Naive B cell (primary cell): Measurements from ENCODE around the gene TLE1. TPM values are rescaled to one million over a fixed set of nuclear protein-coding genes. Genes with fewer than 3 reads are reported as not detected.

ENCODE experiments used
- ATAC-seq, 2 donors: fragments of 150-1000 bp; cut with Tn5 transposase; 2 replicates each; pipeline ENCODE4 v1.10.0; 2021; ENCODE audit warnings: low read depth in 2 of 2, mild to moderate bottlenecking in 2 of 2, moderate library complexity in 2 of 2
- DNase-seq: peaks from one replicate; pipeline ENCODE4 v3.0.0; 2022
- H3K27ac Mint-ChIP-seq, 6 donors: one replicate each; pipeline ENCODE4 v1.8.0; 2020 to 2022; ENCODE audit warnings: mild to moderate bottlenecking in 6 of 6, mixed read lengths in 6 of 6, moderate library complexity in 5 of 6, inconsistent platforms in 2 of 6
- H3K27me3 Mint-ChIP-seq, 3 donors: one replicate each; pipeline ENCODE4 v1.8.0; 2021 to 2022; ENCODE audit warnings: mixed read lengths in 3 of 3, mild to moderate bottlenecking in 1 of 3
- H3K36me3 Mint-ChIP-seq, 2 donors: one replicate each; pipeline ENCODE4 v1.8.0; 2020 to 2022; ENCODE audit warnings: mixed read lengths in 2 of 2, inconsistent platforms in 1 of 2, mild to moderate bottlenecking in 1 of 2
- H3K4me1 Mint-ChIP-seq, 3 donors: one replicate each; pipeline ENCODE4 v1.8.0; 2020 to 2022; ENCODE audit warnings: mixed read lengths in 3 of 3, inconsistent platforms in 1 of 3, mild to moderate bottlenecking in 1 of 3, moderate library complexity in 1 of 3
- H3K4me3 Mint-ChIP-seq, 8 donors: one replicate each; pipeline ENCODE4 v1.8.0; 2020 to 2022; ENCODE audit warnings: mild to moderate bottlenecking in 8 of 8, mixed read lengths in 8 of 8, moderate library complexity in 8 of 8, inconsistent platforms in 2 of 8
- H3K9me3 Mint-ChIP-seq, 7 donors: one replicate each; pipeline ENCODE4 v1.8.0; 2020 to 2022; ENCODE audit warnings: mixed read lengths in 7 of 7, mild to moderate bottlenecking in 5 of 7, inconsistent platforms in 2 of 7, moderate library complexity in 1 of 7
- polyA plus RNA-seq, 6 donors: library from polyadenylated mRNA; unstranded; fragments of 300-500 nt; fragmentation: Illumina TruSeq; gene quantifications; one replicate each; pipeline ENCODE4 v1.2.3, GENCODE V29; 2021; ENCODE audit warnings: low read depth in 6 of 6

The TLE1 gene
- polyA plus RNA-seq, 6 donors from 2014 or later: 86.2 to 241 (median 152) TPM

GRCh38 chr9:81683238-81683637 is 6.1 kb downstream of the TLE1 start:
- Mint-ChIP-seq H3K27ac (peak overlapping the region in 1 of 6 donors; percentile 11), H3K4me3 (no peak overlapping the region), H3K27me3 (no peaks in the 10 kb centered on the region), H3K9me3 (no peaks in the 10 kb centered on the region), H3K4me1 (peaks cover 5 to 11% (median 11%) of the 10 kb centered on the region in 3 donors), H3K36me3 (peaks cover 19 to 26% of the 10 kb centered on the region in 2 donors)
- ATAC-seq (no peak), DNase-seq (no peak)

- ATAC-seq: no peak
- no peaks in the 10 kb centered on the region for H3K9me3 Mint-ChIP-seq
- no peak for DNase-seq
- no peak overlapping the region for H3K4me3 Mint-ChIP-seq
- H3K36me3 Mint-ChIP-seq: peaks cover 19 to 26% of the 10 kb centered on the region in 2 donors
- peaks cover 5 to 11% (median 11%) of the 10 kb centered on the region in 3 donors for H3K4me1 Mint-ChIP-seq
- H3K27ac Mint-ChIP-seq: peak overlapping the region in 4 of 6 donors; percentile 2 to 79 (median 41)
- H3K27me3 Mint-ChIP-seq: no peaks in the 10 kb centered on the region
Observed at GRCh38 chr9:81682797-81683196, 6.5 kb downstream of the TLE1 start.

GRCh38 chr9:81682177-81682576 is 7.2 kb downstream of the TLE1 start:
- Mint-ChIP-seq H3K27ac (peak overlapping the region in 3 of 6 donors; percentile 11 to 71 (median 21)), H3K27me3 (no peaks in the 10 kb centered on the region), H3K4me3 (peak overlapping the region in 4 of 8 donors; percentile 17 to 72 (median 56)), H3K9me3 (no peaks in the 10 kb centered on the region), H3K36me3 (peaks cover 19 to 26% of the 10 kb centered on the region in 2 donors), H3K4me1 (peaks cover 5 to 11% (median 11%) of the 10 kb centered on the region in 3 donors)
- ATAC-seq: no peak
- DNase-seq: no peak

- Mint-ChIP-seq H3K36me3 (peaks cover 19 to 34% of the 10 kb centered on the region in 2 donors), H3K4me3 (no peak overlapping the region)
- ATAC-seq: no peak
Observed at GRCh38 chr9:81680506-81680905, 8.8 kb downstream of the TLE1 start.

GRCh38 chr9:81680006-81680405 is 9.3 kb downstream of the TLE1 start:
- ATAC-seq (no peak), DNase-seq (no peak)
- Mint-ChIP-seq H3K36me3 (peaks cover 19 to 34% of the 10 kb centered on the region in 2 donors), H3K9me3 (no peaks in the 10 kb centered on the region), H3K27ac (peak overlapping the region in 2 of 6 donors; percentile 53 to 76), H3K4me3 (peak overlapping the region in 1 of 8 donors; percentile 40), H3K27me3 (no peaks in the 10 kb centered on the region), H3K4me1 (peaks cover 16 to 23% (median 20%) of the 10 kb centered on the region in 3 donors)

More at GRCh38 chr9:81680506-81680905, 8.8 kb downstream of the TLE1 start:
- no peak for DNase-seq
- peaks cover 16 to 21% (median 16%) of the 10 kb centered on the region in 3 donors for H3K4me1 Mint-ChIP-seq
- H3K9me3 Mint-ChIP-seq: no peaks in the 10 kb centered on the region
- H3K27me3 Mint-ChIP-seq: no peaks in the 10 kb centered on the region
- peak overlapping the region in 1 of 6 donors; percentile 53 for H3K27ac Mint-ChIP-seq

- no peak overlapping the region for H3K27ac Mint-ChIP-seq
- peaks cover 30 to 34% (median 31%) of the 10 kb centered on the region in 3 donors for H3K4me1 Mint-ChIP-seq
- H3K4me3 Mint-ChIP-seq: no peak overlapping the region
- ATAC-seq (no peak), DNase-seq (no peak)
- no peaks in the 10 kb centered on the region for H3K27me3 Mint-ChIP-seq
- peaks cover 26 to 41% of the 10 kb centered on the region in 2 donors for H3K36me3 Mint-ChIP-seq
- H3K9me3 Mint-ChIP-seq: no peaks in the 10 kb centered on the region
Observed at GRCh38 chr9:81678088-81678487, 11.3 kb downstream of the TLE1 start.

- Mint-ChIP-seq H3K9me3 (no peaks in the 10 kb centered on the region), H3K27ac (peak overlapping the region in 3 of 6 donors; percentile 16 to 71 (median 37)), H3K4me3 (no peak overlapping the region), H3K27me3 (no peaks in the 10 kb centered on the region), H3K36me3 (peaks cover 28 to 46% of the 10 kb centered on the region in 2 donors), H3K4me1 (peaks cover 42 to 46% (median 44%) of the 10 kb centered on the region in 3 donors)
- DNase-seq: no peak
- ATAC-seq: no peak
Observed at GRCh38 chr9:81676395-81676794, 13.0 kb downstream of the TLE1 start.

- Mint-ChIP-seq H3K27me3 (no peaks in the 10 kb centered on the region), H3K4me1 (peaks cover 40 to 57% (median 55%) of the 10 kb centered on the region in 3 donors), H3K4me3 (peak overlapping the region in 2 of 8 donors; percentile 25 to 26), H3K27ac (peak overlapping the region in 1 of 6 donors; percentile 41), H3K36me3 (peaks cover 12 to 26% of the 10 kb centered on the region in 2 donors), H3K9me3 (no peaks in the 10 kb centered on the region)
- peak; percentile 52 to 64 for ATAC-seq
- DNase-seq: no peak
Observed at GRCh38 chr9:81673310-81673709, 16.0 kb downstream of the TLE1 start.

GRCh38 chr9:81671880-81672280 is 17.5 kb downstream of the TLE1 start:
- ATAC-seq: no peak
- Mint-ChIP-seq H3K4me3 (peak overlapping the region in 2 of 8 donors; percentile 39 to 50), H3K27ac (peak overlapping the region in 1 of 6 donors; percentile 56), H3K36me3 (peaks cover 12 to 26% of the 10 kb centered on the region in 2 donors), H3K4me1 (peaks cover 47 to 67% (median 66%) of the 10 kb centered on the region in 3 donors), H3K9me3 (no peaks in the 10 kb centered on the region), H3K27me3 (no peaks in the 10 kb centered on the region)
- DNase-seq: no peak

GRCh38 chr9:81669866-81670265 is 19.5 kb downstream of the TLE1 start:
- DNase-seq (no peak), ATAC-seq (no peak)
- peaks cover 53 to 73% (median 72%) of the 10 kb centered on the region in 3 donors for H3K4me1 Mint-ChIP-seq
- H3K4me3 Mint-ChIP-seq: peak overlapping the region in 3 of 8 donors; percentile 20 to 48 (median 30)
- H3K27ac Mint-ChIP-seq: peak overlapping the region in 2 of 6 donors; percentile 18 to 45
- H3K27me3 Mint-ChIP-seq: no peaks in the 10 kb centered on the region
- peaks cover 12 to 18% of the 10 kb centered on the region in 2 donors for H3K36me3 Mint-ChIP-seq
- H3K9me3 Mint-ChIP-seq: no peaks in the 10 kb centered on the region

- H3K4me3 Mint-ChIP-seq: peak overlapping the region in 3 of 8 donors; percentile 20 to 48 (median 30)
- H3K36me3 Mint-ChIP-seq: peaks cover 12 to 15% of the 10 kb centered on the region in 2 donors
- DNase-seq (no peak), ATAC-seq (peak; percentile 59 to 62)
- H3K9me3 Mint-ChIP-seq: no peaks in the 10 kb centered on the region
- H3K27ac Mint-ChIP-seq: no peak overlapping the region
- H3K4me1 Mint-ChIP-seq: peaks cover 53 to 76% (median 75%) of the 10 kb centered on the region in 3 donors
- no peaks in the 10 kb centered on the region for H3K27me3 Mint-ChIP-seq
Observed at GRCh38 chr9:81669041-81669651, 20.2 kb downstream of the TLE1 start.

- Mint-ChIP-seq H3K9me3 (peaks cover 0 to 4% (median 0%) of the 10 kb centered on the region in 7 donors), H3K4me1 (peaks cover 56 to 88% (median 73%) of the 10 kb centered on the region in 3 donors)
Observed at GRCh38 chr9:81666123-81666522, 23.2 kb downstream of the TLE1 start.

GRCh38 chr9:81665322-81665871 is 23.9 kb downstream of the TLE1 start:
- peaks cover 0 to 4% (median 0%) of the 10 kb centered on the region in 7 donors for H3K9me3 Mint-ChIP-seq
- peaks cover 56 to 88% (median 73%) of the 10 kb centered on the region in 3 donors for H3K4me1 Mint-ChIP-seq
- DNase-seq: no peak
- ATAC-seq: no peak
- peak overlapping the region; percentile 38 to 89 (median 65) for H3K4me3 Mint-ChIP-seq
- H3K36me3 Mint-ChIP-seq: peaks cover 11 to 18% of the 10 kb centered on the region in 2 donors
- peak overlapping the region in 5 of 6 donors; percentile 15 to 78 (median 33) for H3K27ac Mint-ChIP-seq
- no peaks in the 10 kb centered on the region for H3K27me3 Mint-ChIP-seq

More at GRCh38 chr9:81666123-81666522, 23.2 kb downstream of the TLE1 start:
- Mint-ChIP-seq H3K4me3 (peak overlapping the region in 6 of 8 donors; percentile 38 to 70 (median 60)), H3K27ac (peak overlapping the region in 2 of 6 donors; percentile 42 to 78), H3K27me3 (no peaks in the 10 kb centered on the region), H3K36me3 (peaks cover 11 to 18% of the 10 kb centered on the region in 2 donors)
- no peak for DNase-seq
- no peak for ATAC-seq
